H1 (cell line): ENCODE results near the gene GFPT1. TPM values are rescaled to one million over a fixed set of nuclear protein-coding genes. Genes with fewer than 3 reads are reported as not detected.

Experiments used
- BRCA1 ChIP-seq: IDR thresholded peaks from 2 replicates; pipeline ENCODE4 v1.6.1; 2012; ENCODE audit warnings: low read depth, low read length, improper control_type of control experiment
- CHD1 ChIP-seq: IDR thresholded peaks from 2 replicates; pipeline ENCODE4 v1.6.1; 2012; ENCODE audit warnings: low read depth, low read length, improper control_type of control experiment
- CHD7 ChIP-seq: fragments of 300-600 bp; sonication (generic); IDR thresholded peaks from 2 replicates; pipeline ENCODE4 v1.7.1; 2012; ENCODE audit warnings: low read length, moderate library complexity, mild to moderate bottlenecking, inconsistent platforms; ENCODE audit not compliant: insufficient replicate concordance
- CTCF ChIP-seq, 3 experiments: IDR thresholded peaks; 1 replicate in 2 of 3; 2 replicates in 1 of 3; pipeline versions ENCODE4 v1.5.1 to v1.6.1; 2011; ENCODE audit warnings: low read length in 3 of 3, mild to moderate bottlenecking in 3 of 3, inconsistent platforms in 2 of 3, low read depth in 1 of 3, moderate library complexity in 1 of 3; ENCODE audit not compliant: insufficient read depth in 1 of 3; ENCODE audit errors: control extremely low read depth in 1 of 3
- E2F6 ChIP-seq: IDR thresholded peaks from 2 replicates; pipeline ENCODE4 v1.6.1; 2012; ENCODE audit warnings: inconsistent platforms
- JUN ChIP-seq: IDR thresholded peaks from 2 replicates; pipeline ENCODE4 v1.6.1; 2011; ENCODE audit warnings: low read depth, mild to moderate bottlenecking, improper control_type of control experiment, low read length
- JUND ChIP-seq: IDR thresholded peaks from 2 replicates; pipeline ENCODE4 v1.6.1; 2011; ENCODE audit warnings: mild to moderate bottlenecking, improper control_type of control experiment, low read length
- SIN3A ChIP-seq, 2 experiments: IDR thresholded peaks in 1 of 2; conservative IDR thresholded peaks in 1 of 2; 2 replicates each; pipeline ENCODE4 v1.6.1; 2011 to 2012; ENCODE audit warnings: low read length in 2 of 2, improper control_type of control experiment in 1 of 2, low read depth in 1 of 2, mild to moderate bottlenecking in 1 of 2
- polyA plus RNA-seq, 7 experiments: library from polyadenylated mRNA; depleted of rRNA in 3 of 7; stranded (reverse) in 5 of 7; unstranded in 2 of 7; fragments of >200 nt in 5 of 7; fragments of 200-250 nt in 2 of 7; gene quantifications; 1 replicate in 5 of 7; 2 replicates in 1 of 7; 4 replicates in 1 of 7; pipeline versions ENCODE4 v1.2.1 to v1.2.3, GENCODE V29; 2011 to 2013; ENCODE audit warnings: missing spikeins in 2 of 7, mixed read lengths in 2 of 7
- total RNA-seq: library from RNA; stranded (reverse); fragmentation: NEBNext Ultra II Directional; extraction: Animal tissue kit (Norgen Biotek cat#: 25700); gene quantifications from 2 replicates; pipeline ENCODE4 v1.2.1, GENCODE V29; 2021

The GFPT1 gene
- total and polyA plus RNA-seq, 2 of the 8 experiments (the other 6 are each of a cell fraction or from before 2014, with no cell fraction given), result 13.3 to 76.2 TPM

GRCh38 chr2:69397234-69397633, 10.2 kb upstream of the GFPT1 start (continued):
- no peak for TF ChIP-seq CHD7
- TF ChIP-seq SIN3A (conservative IDR thresholded peaks at IDR 0.05 in 1 of 2, IDR thresholded peaks at IDR 0.05 in 1 of 2; ENCODE audit: low read depth in 1 of 2, low read length in 2 of 2), result no peak
- no peak for TF ChIP-seq E2F6
- TF ChIP-seq CTCF (IDR thresholded peaks at IDR 0.05; ENCODE audit: control extremely low read depth in 1 of 3, insufficient read depth in 1 of 3, low read depth in 1 of 3, low read length in 3 of 3), result no peak
- TF ChIP-seq JUN, result no peak
- TF ChIP-seq JUND, result no peak
- no peak for TF ChIP-seq BRCA1
- TF ChIP-seq CHD1, result no peak
